Esophagus squamous epithelium (tissue), 5 donors: ENCODE results near the gene ITGA7. TPM values are rescaled to one million over a fixed set of nuclear protein-coding genes. Genes with fewer than 3 reads are reported as not detected.
A peak's percentile ranks its signal among the peaks of the same experiment; 100 is the strongest.

Experiments
- DNase-seq: peaks from one replicate; lab custom pipeline; 2025; lab: John Stamatoyannopoulos, UW
- H3K27ac ChIP-seq, 4 donors: fragments of 200-600 bp; sonication (generic); one replicate each; pipeline ENCODE4 v1.5.1; 2016 to 2019; ENCODE audit warnings: mild to moderate bottlenecking in 1 of 4
- H3K27me3 ChIP-seq, 4 donors: fragments of 200-600 bp; sonication (generic); 1 replicate in 3 of 4; 2 replicates in 1 of 4; pipeline versions ENCODE4 v1.5.1 to v1.6.0; 2017 to 2021; ENCODE audit warnings: antibody characterized with exemption in 1 of 4
- H3K36me3 ChIP-seq, 3 donors: fragments of 200-600 bp; sonication (generic); one replicate each; pipeline ENCODE4 v1.5.1; 2016 to 2019
- H3K4me1 ChIP-seq, 3 donors: fragments of 200-600 bp; sonication (generic); one replicate each; pipeline ENCODE4 v1.5.1; 2017 to 2019
- H3K4me3 ChIP-seq, 4 donors: fragments of 200-600 bp; sonication (generic); 1 replicate in 3 of 4; 2 replicates in 1 of 4; pipeline ENCODE4 v1.5.1; 2016 to 2019; ENCODE audit warnings: mild to moderate bottlenecking in 2 of 4, moderate library complexity in 1 of 4
- H3K9me3 ChIP-seq, 3 donors: fragments of 200-600 bp; sonication (generic); one replicate each; pipeline ENCODE4 v1.5.1; 2016 to 2019
- POLR2A ChIP-seq, 4 donors: fragments of 450-650 bp; IDR thresholded peaks; one replicate each; pipeline ENCODE4 v1.6.1; 2017; ENCODE audit warnings: antibody characterized with exemption in 4 of 4, mild to moderate bottlenecking in 4 of 4, moderate library complexity in 3 of 4
- WGBS, 2 donors: methylation state at CpG; one replicate each; pipeline ENCODE4 v1.1.5; 2018; 5-methylcytosine and 5-hydroxymethylcytosine counted together
- intact Hi-C: fragments of 100-400 bp; cut with DNase I; formaldehyde crosslinking; loops from one replicate; pipeline ENCODE4 v1.15.0; 2022
- total RNA-seq, 4 donors: library from RNA; depleted of rRNA; stranded (reverse); fragments of >200 nt; gene quantifications; one replicate each; pipeline ENCODE4 v1.1.0, GENCODE V29; 2016
- TF ChIP-seq, protein P1 (sequence below), 6 experiments: fragments of 450-650 bp in 4 of 6; fragments of 200-600 bp in 2 of 6; sonication (generic) in 2 of 6; IDR thresholded peaks; one replicate each; pipeline ENCODE4 v1.5.1; 2016 to 2019; ENCODE audit warnings: antibody characterized with exemption in 6 of 6, mild to moderate bottlenecking in 4 of 6, moderate library complexity in 4 of 6
- donor health status: DM: yes; HTN: yes; CAD: no.

Gene ITGA7
- total RNA-seq, 4 donors from 2014 or later: 1.1 to 26.3 (median 10.5) TPM

- TF ChIP-seq, protein P1, sequence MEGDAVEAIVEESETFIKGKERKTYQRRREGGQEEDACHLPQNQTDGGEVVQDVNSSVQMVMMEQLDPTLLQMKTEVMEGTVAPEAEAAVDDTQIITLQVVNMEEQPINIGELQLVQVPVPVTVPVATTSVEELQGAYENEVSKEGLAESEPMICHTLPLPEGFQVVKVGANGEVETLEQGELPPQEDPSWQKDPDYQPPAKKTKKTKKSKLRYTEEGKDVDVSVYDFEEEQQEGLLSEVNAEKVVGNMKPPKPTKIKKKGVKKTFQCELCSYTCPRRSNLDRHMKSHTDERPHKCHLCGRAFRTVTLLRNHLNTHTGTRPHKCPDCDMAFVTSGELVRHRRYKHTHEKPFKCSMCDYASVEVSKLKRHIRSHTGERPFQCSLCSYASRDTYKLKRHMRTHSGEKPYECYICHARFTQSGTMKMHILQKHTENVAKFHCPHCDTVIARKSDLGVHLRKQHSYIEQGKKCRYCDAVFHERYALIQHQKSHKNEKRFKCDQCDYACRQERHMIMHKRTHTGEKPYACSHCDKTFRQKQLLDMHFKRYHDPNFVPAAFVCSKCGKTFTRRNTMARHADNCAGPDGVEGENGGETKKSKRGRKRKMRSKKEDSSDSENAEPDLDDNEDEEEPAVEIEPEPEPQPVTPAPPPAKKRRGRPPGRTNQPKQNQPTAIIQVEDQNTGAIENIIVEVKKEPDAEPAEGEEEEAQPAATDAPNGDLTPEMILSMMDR (IDR thresholded peaks at IDR 0.05): peak in 1 of 6 experiments; percentile 7
- TF ChIP-seq POLR2A (IDR thresholded peaks at IDR 0.05): peak in 2 of 4 donors; percentile 16 to 65
- no peak for DNase-seq
- H3K36me3 ChIP-seq: no peaks in the 10 kb centered on the region
- H3K27ac ChIP-seq: peak within 1 kb of the TSS; percentile 18 to 89 (median 70)
- H3K4me1 ChIP-seq: peaks cover 20 to 49% (median 25%) of the 10 kb centered on the region in 3 donors
- intact Hi-C loops: loop anchor here (5.0 kb wide), 1 partner anchor 199 kb away; no protein-coding TSS in a partner anchor
- H3K4me3 ChIP-seq: peak within 1 kb of the TSS; percentile 36 to 82 (median 62)
- peaks cover 0 to 16% (median 0%) of the 10 kb centered on the region in 4 donors for H3K27me3 ChIP-seq
- 0% methylated on average over 5 to 10 of the region's 53 CpGs for WGBS, 2 donors
- no peaks in the 10 kb centered on the region for H3K9me3 ChIP-seq
Observed at GRCh38 chr12:55742719-55743405, 35.2 kb upstream of the ITGA7 start, which contains the start of gene GDF11. Gene GDF11 (plus strand): TSS chr12:55743122. CDS start chr12:55743317, 195 bp downstream.

DNA sequence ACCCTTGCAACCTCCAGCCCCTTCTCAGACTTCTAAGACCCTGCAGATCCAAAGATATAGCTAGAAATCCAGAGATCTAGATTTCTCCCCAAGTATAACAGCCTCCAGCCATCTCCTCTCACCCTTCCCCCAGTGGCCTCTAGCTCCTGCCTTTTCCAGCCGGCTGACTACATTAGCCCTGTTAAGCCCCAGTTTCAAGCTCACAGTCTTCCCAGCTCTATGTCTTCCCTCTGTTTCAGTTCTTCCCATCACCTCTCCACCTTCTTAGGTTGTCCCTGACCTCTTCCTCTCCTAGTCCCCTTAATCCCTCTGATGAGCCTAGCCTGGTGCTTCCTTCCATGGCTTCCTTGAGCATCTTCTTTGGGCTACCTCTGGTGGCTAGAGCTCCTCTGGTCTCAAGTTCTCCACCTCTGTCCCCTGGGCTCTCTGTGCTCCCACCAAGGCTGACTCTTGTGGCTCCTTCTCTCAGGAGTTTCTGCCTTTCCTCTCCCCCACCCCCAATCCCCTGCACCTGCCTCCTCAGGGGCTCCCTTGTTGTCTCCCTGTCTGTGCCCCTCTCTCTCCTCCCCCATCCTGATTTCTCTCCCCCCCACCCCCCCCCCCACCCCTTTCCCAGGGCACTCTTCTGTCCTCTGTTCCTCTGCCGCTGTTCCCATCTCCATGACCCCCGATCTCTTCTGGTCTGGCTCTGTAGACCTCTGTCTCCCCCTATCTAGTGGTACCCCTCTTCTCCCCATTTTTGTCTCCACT is 34.4 kb upstream of the ITGA7 start:
- Histone ChIP-seq H3K4me1 (peaks cover 27 to 56% (median 32%) of the 10 kb centered on the region in 3 donors), H3K27me3 (peaks cover 0 to 16% (median 0%) of the 10 kb centered on the region in 4 donors), H3K9me3 (no peaks in the 10 kb centered on the region), H3K36me3 (no peaks in the 10 kb centered on the region), H3K27ac (peak overlapping the region in 3 of 4 donors; percentile 60 to 89 (median 77)), H3K4me3 (peak overlapping the region in 1 of 4 donors; percentile 82)
- no peak for TF ChIP-seq POLR2A (IDR thresholded peaks at IDR 0.05)
- TF ChIP-seq, protein P1 (IDR thresholded peaks at IDR 0.05): no peak
- WGBS, 2 donors: 18 to 30% methylated on average over 3 of the region's 3 CpGs
- no peak for DNase-seq
- intact Hi-C loops: loop anchor here (5.0 kb wide), 1 partner anchor 200 kb away; no protein-coding TSS in a partner anchor

- H3K4me3 ChIP-seq: peak overlapping the region in 3 of 4 donors; percentile 55 to 66 (median 57)
- 59 to 72% methylated on average over 1 to 2 of the region's 2 CpGs for WGBS, 2 donors
- no peak for DNase-seq
- H3K27me3 ChIP-seq: peaks cover 0 to 9% (median 0%) of the 10 kb centered on the region in 4 donors
- H3K9me3 ChIP-seq: no peaks in the 10 kb centered on the region
- intact Hi-C loops: no loop called here
- H3K4me1 ChIP-seq: peaks cover 23 to 41% (median 29%) of the 10 kb centered on the region in 3 donors
- H3K27ac ChIP-seq: peak overlapping the region in 1 of 4 donors; percentile 85
- no peaks in the 10 kb centered on the region for H3K36me3 ChIP-seq
- TF ChIP-seq, protein P1 (IDR thresholded peaks at IDR 0.05): no peak
- TF ChIP-seq POLR2A (IDR thresholded peaks at IDR 0.05): no peak
Observed at GRCh38 chr12:55739025-55739378, 31.3 kb upstream of the ITGA7 start.

DNA sequence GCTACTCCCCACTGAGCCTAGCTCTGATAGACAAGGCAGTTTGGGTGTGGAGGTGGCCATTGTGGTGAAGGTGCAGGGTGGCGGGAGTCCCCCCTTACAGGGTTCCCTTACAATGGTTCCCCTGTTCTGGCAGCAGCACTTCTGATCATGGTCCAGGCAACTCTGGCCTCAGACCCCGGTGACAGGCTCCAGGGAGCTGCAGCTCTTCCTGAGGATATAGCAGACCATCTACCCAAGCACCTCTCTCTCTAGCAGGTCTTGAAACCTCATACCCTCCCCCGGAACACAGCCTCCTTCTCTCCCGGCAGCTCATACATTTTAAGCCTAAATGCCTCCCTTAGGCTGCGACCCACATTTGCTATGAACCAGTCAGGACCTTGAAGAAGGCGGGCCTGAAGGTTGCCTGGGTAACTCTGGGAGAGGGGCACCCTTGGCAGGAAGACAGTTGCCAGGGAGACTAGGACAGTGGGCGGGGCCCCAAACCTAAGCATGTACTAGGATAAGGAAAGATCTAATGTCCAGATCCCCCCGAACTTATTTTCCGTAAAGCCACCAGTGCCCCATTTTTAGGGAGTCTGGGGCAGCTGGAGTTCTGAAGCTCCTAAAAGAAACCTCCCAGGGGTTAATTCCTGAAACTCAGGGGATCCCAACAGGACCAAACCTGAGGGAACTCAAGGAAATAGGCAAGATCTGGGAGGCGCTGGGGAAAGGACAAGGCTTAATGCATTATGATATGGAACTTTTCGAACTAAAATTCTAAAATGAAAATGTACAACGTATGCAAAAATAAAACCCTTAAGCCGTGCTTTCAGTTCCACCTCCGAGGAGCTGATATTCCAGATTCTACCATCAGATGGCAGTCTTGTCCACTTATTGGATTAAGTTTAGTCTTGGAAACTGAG is 30.7 kb upstream of the ITGA7 start:
- peak; percentile 52 for DNase-seq
- H3K9me3 ChIP-seq: no peaks in the 10 kb centered on the region
- no peaks in the 10 kb centered on the region for H3K36me3 ChIP-seq
- intact Hi-C loops: no loop called here
- peak overlapping the region; percentile 63 to 85 (median 81) for H3K27ac ChIP-seq
- no peak for TF ChIP-seq POLR2A (IDR thresholded peaks at IDR 0.05)
- TF ChIP-seq, protein P1 (IDR thresholded peaks at IDR 0.05): peak; percentile 74 to 93 (median 88)
- peaks cover 16 to 38% (median 24%) of the 10 kb centered on the region in 3 donors for H3K4me1 ChIP-seq
- H3K27me3 ChIP-seq: peaks cover 0 to 3% (median 0%) of the 10 kb centered on the region in 4 donors
- 3 to 4% methylated on average over 8 to 13 of the region's 14 CpGs for WGBS, 2 donors
- peak overlapping the region; percentile 32 to 66 (median 56) for H3K4me3 ChIP-seq
